ENCODE data around the gene LRRC8B. TPM values are rescaled to one million over a fixed set of nuclear protein-coding genes. Genes with fewer than 3 reads are reported as not detected.
A peak's percentile ranks its signal among the peaks of the same experiment; 100 is the strongest.

The LRRC8B gene
- total and polyA plus RNA-seq, 9 of the 15 experiments (the other 6 are each of a cell fraction or from before 2014, with no cell fraction given): 4.3 to 43.7 (median 14.4) TPM

GRCh38 chr1:89524369-89525168 is at the start of gene LRRC8B (continued):
- TF ChIP-seq RNF2 (IDR thresholded peaks at IDR 0.05) (peak; percentile 73; the same call in 1 of the 2 replicates), CTCFL (IDR thresholded peaks at IDR 0.05; ENCODE audit: borderline replicate concordance, insufficient read depth, low read depth, low read length, poor library complexity, severe bottlenecking) (no peak), MECOM (CRISPR knock-in tag; IDR thresholded peaks at IDR 0.05) (no peak), ZNF395 (CRISPR knock-in tag; IDR thresholded peaks at IDR 0.05) (peak; percentile 81; the same call in 1 of the 2 replicates), GMEB1 (CRISPR knock-in tag; IDR thresholded peaks at IDR 0.05) (no peak), MTA1 (IDR thresholded peaks at IDR 0.05; ENCODE audit: borderline replicate concordance) (peak; percentile 65; the same call in 1 of the 2 replicates), CCAR2 (IDR thresholded peaks at IDR 0.05; ENCODE audit: low read depth, low read length) (no peak), KLF1 (tag; IDR thresholded peaks at IDR 0.05) (peak; percentile 39; the same call in 1 of the 2 replicates), ETV1 (tag; conservative IDR thresholded peaks at IDR 0.05; ENCODE audit: low read depth) (no peak; the same call in 1 of the 2 replicates), ZNF431 (CRISPR knock-in tag; IDR thresholded peaks at IDR 0.05) (peak; percentile 89), XRCC5 (IDR thresholded peaks at IDR 0.05; ENCODE audit: low read depth, low read length) (peak; percentile 32; the same call in 1 of the 2 replicates), RBM25 (IDR thresholded peaks at IDR 0.05; ENCODE audit: low read depth, low read length, severe bottlenecking) (peak; percentile 95), THAP12 (CRISPR knock-in tag; IDR thresholded peaks at IDR 0.05) (peak; percentile 30; the same call in 1 of the 2 replicates), ELK1 (CRISPR knock-in tag; IDR thresholded peaks at IDR 0.05) (no peak), E2F3 (CRISPR knock-in tag; IDR thresholded peaks at IDR 0.05) (peak; percentile 59; the same call in 1 of the 2 replicates), NR3C1 (CRISPR knock-in tag; IDR thresholded peaks at IDR 0.05) (no peak; the same call in 1 of the 2 replicates), NONO (IDR thresholded peaks at IDR 0.05; ENCODE audit: low read depth in 2 of 2, low read length in 1 of 2) (peak; percentile 65 to 79; a peak in 2 of 4 replicates), SNAPC5 (CRISPR knock-in tag; IDR thresholded peaks at IDR 0.05) (no peak)
